WTC11 (cell line): ENCODE measurements around the gene CDH12.

Source experiments
- CREB1 ChIP-seq: sonication (generic); formaldehyde crosslinking; IDR thresholded peaks from 2 replicates; pipeline ENCODE4 v1.8.0; 2023; ENCODE audit warnings: mild to moderate bottlenecking, missing genetic modification reagents
- E2F4 ChIP-seq: sonication (generic); formaldehyde crosslinking; IDR thresholded peaks from 2 replicates; pipeline ENCODE4 v1.8.1; 2022; ENCODE audit warnings: low read depth, mild to moderate bottlenecking, moderate library complexity, missing genetic modification reagents, borderline replicate concordance
- JUN ChIP-seq: sonication (generic); formaldehyde crosslinking; IDR thresholded peaks from 2 replicates; pipeline ENCODE4 v1.8.0; 2023; ENCODE audit warnings: mild to moderate bottlenecking, missing genetic modification reagents
- TF ChIP-seq, protein P1 (sequence below): fragments of 200-600 bp; IDR thresholded peaks from 2 replicates; pipeline ENCODE4 v1.8.0; 2022; ENCODE audit warnings: antibody characterized with exemption

DNA sequence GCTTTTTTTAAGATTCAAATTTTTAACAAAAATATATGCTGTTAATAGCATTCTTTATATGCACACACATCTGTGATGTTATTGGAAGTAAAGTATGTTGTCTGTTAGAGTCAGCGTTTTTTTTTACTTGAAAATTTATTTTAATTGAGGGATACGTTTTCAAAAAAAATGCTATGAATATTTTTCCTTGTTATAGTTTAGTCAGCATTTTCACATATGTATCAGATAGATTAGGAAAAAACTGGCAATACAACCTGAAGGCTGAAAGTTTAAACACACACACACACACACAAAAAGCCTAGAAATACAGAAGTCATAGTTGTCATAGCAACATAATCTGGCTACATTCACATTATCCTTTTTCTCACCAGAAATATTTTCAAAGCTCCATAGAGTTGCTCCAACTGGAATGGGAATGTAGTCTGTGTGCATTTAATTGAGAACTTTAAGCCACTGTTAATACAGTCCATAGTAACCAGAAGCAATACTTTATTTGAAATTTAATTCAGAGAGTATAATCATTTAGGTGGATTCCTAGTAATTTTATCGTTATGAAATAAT, 116.6 kb downstream of the CDH12 start:
- no peak for TF ChIP-seq CREB1 (CRISPR knock-in tag)
- no peak for TF ChIP-seq E2F4 (CRISPR knock-in tag)
- TF ChIP-seq, protein P1, sequence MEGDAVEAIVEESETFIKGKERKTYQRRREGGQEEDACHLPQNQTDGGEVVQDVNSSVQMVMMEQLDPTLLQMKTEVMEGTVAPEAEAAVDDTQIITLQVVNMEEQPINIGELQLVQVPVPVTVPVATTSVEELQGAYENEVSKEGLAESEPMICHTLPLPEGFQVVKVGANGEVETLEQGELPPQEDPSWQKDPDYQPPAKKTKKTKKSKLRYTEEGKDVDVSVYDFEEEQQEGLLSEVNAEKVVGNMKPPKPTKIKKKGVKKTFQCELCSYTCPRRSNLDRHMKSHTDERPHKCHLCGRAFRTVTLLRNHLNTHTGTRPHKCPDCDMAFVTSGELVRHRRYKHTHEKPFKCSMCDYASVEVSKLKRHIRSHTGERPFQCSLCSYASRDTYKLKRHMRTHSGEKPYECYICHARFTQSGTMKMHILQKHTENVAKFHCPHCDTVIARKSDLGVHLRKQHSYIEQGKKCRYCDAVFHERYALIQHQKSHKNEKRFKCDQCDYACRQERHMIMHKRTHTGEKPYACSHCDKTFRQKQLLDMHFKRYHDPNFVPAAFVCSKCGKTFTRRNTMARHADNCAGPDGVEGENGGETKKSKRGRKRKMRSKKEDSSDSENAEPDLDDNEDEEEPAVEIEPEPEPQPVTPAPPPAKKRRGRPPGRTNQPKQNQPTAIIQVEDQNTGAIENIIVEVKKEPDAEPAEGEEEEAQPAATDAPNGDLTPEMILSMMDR, result no peak
- no peak for TF ChIP-seq JUN (CRISPR knock-in tag)
